NB4 (cell line): ENCODE measurements around the gene SPRED3.

ENCODE experiments used
- CTCF ChIP-seq: IDR thresholded peaks from one replicate; pipeline ENCODE4 v1.5.1; 2012; ENCODE audit warnings: low read depth, low read length
- MYC ChIP-seq: IDR thresholded peaks from 2 replicates; pipeline ENCODE4 v1.6.1; 2011; ENCODE audit warnings: low read depth, low read length
- POLR2A ChIP-seq: IDR thresholded peaks from 2 replicates; pipeline ENCODE4 v1.6.1; 2011; ENCODE audit warnings: mild to moderate bottlenecking; ENCODE audit not compliant: insufficient read length; ENCODE audit errors: extremely low read depth
- TF ChIP-seq, protein P1 (sequence below): IDR thresholded peaks from 2 replicates; pipeline ENCODE4 v1.6.1; 2011; ENCODE audit warnings: low read depth, low read length

- no peak for TF ChIP-seq CTCF
- TF ChIP-seq POLR2A: no peak
- TF ChIP-seq MYC: no peak
- TF ChIP-seq, protein P1, sequence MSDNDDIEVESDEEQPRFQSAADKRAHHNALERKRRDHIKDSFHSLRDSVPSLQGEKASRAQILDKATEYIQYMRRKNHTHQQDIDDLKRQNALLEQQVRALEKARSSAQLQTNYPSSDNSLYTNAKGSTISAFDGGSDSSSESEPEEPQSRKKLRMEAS: no peak
Measured at GRCh38 chr19:38392707-38393308, 4.3 kb downstream of the SPRED3 start.
